Epithelial cell of esophagus (primary cell): ENCODE data around the gene PSAPL1.

Experiments
- DNase-seq: peaks from one replicate; pipeline ENCODE4 v3.0.0; 2010; ENCODE audit warnings: low read depth
- H3K4me3 ChIP-seq: 2 replicates; pipeline ENCODE4 v1.5.1; 2011; ENCODE audit warnings: mild to moderate bottlenecking, low read length, control low read depth
- CTCF ChIP-seq: IDR thresholded peaks from 2 replicates; pipeline ENCODE4 v1.5.1; 2011; ENCODE audit warnings: low read depth, mild to moderate bottlenecking, low read length, control low read depth, inconsistent platforms; ENCODE audit not compliant: insufficient read depth; ENCODE audit errors: missing control alignments

PSAPL1 gene

GRCh38 chr4:7434766-7435150 is at the start of gene PSAPL1:
Gene PSAPL1, minus strand, starts transcription at chr4:7434930. Its CDS starts 51 bp downstream, at chr4:7434879.
- no peak within 1 kb of the TSS for H3K4me3 ChIP-seq
- TF ChIP-seq CTCF = no peak
- DNase-seq = no peak

GRCh38 chr4:7481227-7481626 is 46.5 kb upstream of the PSAPL1 start:
- H3K4me3 ChIP-seq = no peak overlapping the region
- no peak for DNase-seq
- no peak for TF ChIP-seq CTCF

- no peak for TF ChIP-seq CTCF
- DNase-seq = no peak
- H3K4me3 ChIP-seq = no peak overlapping the region
Measured at GRCh38 chr4:7480423-7480822, 45.7 kb upstream of the PSAPL1 start.

GRCh38 chr4:7478665-7479064 is 43.9 kb upstream of the PSAPL1 start:
- no peak for TF ChIP-seq CTCF
- no peak overlapping the region for H3K4me3 ChIP-seq
- no peak for DNase-seq

GRCh38 chr4:7477695-7478094 is 43.0 kb upstream of the PSAPL1 start:
- H3K4me3 ChIP-seq = no peak overlapping the region
- no peak for TF ChIP-seq CTCF
- no peak for DNase-seq

- no peak for DNase-seq
- no peak for TF ChIP-seq CTCF
- H3K4me3 ChIP-seq = no peak overlapping the region
Measured at GRCh38 chr4:7476820-7477219, 42.1 kb upstream of the PSAPL1 start.

- no peak overlapping the region for H3K4me3 ChIP-seq
- no peak for TF ChIP-seq CTCF
Measured at GRCh38 chr4:7475207-7475606, 40.5 kb upstream of the PSAPL1 start.

More at GRCh38 chr4:7475207-7475606, 40.5 kb upstream of the PSAPL1 start:
- DNase-seq = no peak
